Stimulated activated CD4-positive, alpha-beta T cell treated with anti-CD3 and anti-CD28 coated beads, Interleukin-12 subunit alpha, Interleukin-12 subunit beta, amount 100 ng/mL, for 24 hours (primary cell): Measurements from ENCODE around the gene CSRNP2.
"Not testable (repeated sequence)": the region's sequence is repeated elsewhere in the genome, so short reads cannot be mapped to it uniquely, and the experiment has no call there.

Source experiments
- DNase-seq, 2 experiments: peaks; one replicate each; pipeline ENCODE4 v3.0.0-alpha.2; 2020; ENCODE audit warnings: low read depth in 2 of 2

Gene CSRNP2

GRCh38 chr12:51078346-51078745 lies 5.0 kb downstream of the CSRNP2 start:
- not testable (repeated sequence) for DNase-seq

- no peak for DNase-seq
Measured at GRCh38 chr12:51077930-51078329, 5.5 kb downstream of the CSRNP2 start.

GRCh38 chr12:51076236-51076930 lies 7.0 kb downstream of the CSRNP2 start:
- DNase-seq, result peak in 1 of 2 experiments; percentile 16

GRCh38 chr12:51075390-51075789 lies 8.0 kb downstream of the CSRNP2 start:
- DNase-seq, result no peak

GRCh38 chr12:51071663-51072062 lies 11.7 kb downstream of the CSRNP2 start:
- no peak for DNase-seq

GRCh38 chr12:51070004-51070403 lies 13.4 kb downstream of the CSRNP2 start:
- no peak for DNase-seq

- DNase-seq, result no peak
Measured at GRCh38 chr12:51067771-51068170, 15.6 kb downstream of the CSRNP2 start.

GRCh38 chr12:51067229-51067628 lies 16.2 kb downstream of the CSRNP2 start:
- DNase-seq, result no peak

- DNase-seq, result no peak
Measured at GRCh38 chr12:51065530-51065929, 17.9 kb downstream of the CSRNP2 start.

- DNase-seq, result no peak
Measured at GRCh38 chr12:51062631-51063397, 20.6 kb downstream of the CSRNP2 start.

- no peak for DNase-seq
Measured at GRCh38 chr12:51059086-51059485, 24.3 kb downstream of the CSRNP2 start.

GRCh38 chr12:51056242-51056641 lies 27.2 kb downstream of the CSRNP2 start:
- DNase-seq, result no peak

GRCh38 chr12:51055060-51055459 lies 28.3 kb downstream of the CSRNP2 start:
- DNase-seq, result no peak

GRCh38 chr12:51051787-51052186 lies 31.6 kb downstream of the CSRNP2 start:
- DNase-seq, result no peak

- no peak for DNase-seq
Measured at GRCh38 chr12:51049525-51049924, 33.9 kb downstream of the CSRNP2 start.

GRCh38 chr12:51048661-51049251 lies 34.6 kb downstream of the CSRNP2 start:
- no peak for DNase-seq

GRCh38 chr12:51047655-51048540 lies 35.5 kb downstream of the CSRNP2 start, which contains the start of gene LETMD1:
Gene LETMD1, plus strand, starts transcription at chr12:51048327. Its CDS starts 30 bp downstream, at chr12:51048357.
- peak; percentile 78 to 81 for DNase-seq

- DNase-seq, result no peak
Measured at GRCh38 chr12:51036279-51036678, 47.1 kb downstream of the CSRNP2 start.

GRCh38 chr12:51033457-51034089 lies 49.8 kb downstream of the CSRNP2 start:
- no peak for DNase-seq

- DNase-seq, result no peak
Measured at GRCh38 chr12:51033048-51033447, 50.3 kb downstream of the CSRNP2 start.

- DNase-seq, result no peak
Measured at GRCh38 chr12:51028813-51029150, 54.6 kb downstream of the CSRNP2 start.
